Sciatic nerve (tissue), 2 donors: Measurements from ENCODE around the gene LCP2. TPM values are rescaled to one million over a fixed set of nuclear protein-coding genes. Genes with fewer than 3 reads are reported as not detected.
A peak's percentile ranks its signal among the peaks of the same experiment; 100 is the strongest.

Source experiments
- ATAC-seq: fragments of 200-7000 bp; cut with Tn5 transposase; one replicate; pipeline ENCODE4 v1.9.1; 2020; ENCODE audit warnings: mild to moderate bottlenecking, moderate library complexity
- DNase-seq: peaks from one replicate; pipeline ENCODE4 v3.0.0-alpha.2; 2020; ENCODE audit warnings: low spot score
- intact Hi-C: fragments of 100-400 bp; cut with DNase I; formaldehyde crosslinking; loops from one replicate; pipeline ENCODE4 v1.14.2; 2022
- total RNA-seq: library from RNA; stranded (reverse); fragmentation: NEBNext Ultra II Directional; extraction: Animal tissue kit (Norgen Biotek cat#: 25700); gene quantifications from one replicate; pipeline ENCODE4 v1.2.1, GENCODE V29; 2021
- donor health status: DM: no; HTN: no; CAD: no.
- donor health status: DM: no; HTN: no; CAD: no.

Gene LCP2
- total RNA-seq, 1 donor from 2014 or later, result 45.2 TPM

- intact Hi-C loops, result no loop called here
- ATAC-seq, result no peak
- no peak for DNase-seq
These were observed 14.3 kb downstream of the LCP2 start for GRCh38 chr5:170283296-170283695.

DNA sequence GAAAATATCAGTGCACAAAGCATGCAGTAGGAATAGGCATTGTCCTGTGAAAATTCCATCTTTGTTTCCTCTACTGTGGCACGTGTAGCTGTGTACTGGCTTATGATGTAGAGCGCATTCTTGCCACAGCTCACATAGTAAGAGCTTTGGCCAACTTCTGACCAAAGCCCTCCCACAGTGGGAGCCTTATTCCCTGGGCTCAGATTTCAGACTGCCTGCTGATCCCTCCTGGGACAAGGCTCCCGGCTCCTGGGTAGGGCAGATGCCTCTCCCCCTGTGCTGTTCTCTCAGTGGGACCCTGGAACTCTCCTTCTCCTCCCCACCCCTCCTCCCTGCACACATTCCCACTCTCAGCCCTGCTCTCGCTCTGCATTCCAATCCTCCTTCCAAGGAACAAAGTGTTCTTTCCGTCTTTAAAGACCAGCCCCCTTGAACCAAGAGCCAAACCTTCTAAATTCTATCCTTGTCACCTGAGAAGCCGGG lies 17.5 kb downstream of the LCP2 start:
- ATAC-seq, result peak; percentile 93
- intact Hi-C loops, result no loop called here
- no peak for DNase-seq

GRCh38 chr5:170279459-170279817 lies 18.1 kb downstream of the LCP2 start:
- intact Hi-C loops, result no loop called here
- DNase-seq (no peak), ATAC-seq (no peak)

DNA sequence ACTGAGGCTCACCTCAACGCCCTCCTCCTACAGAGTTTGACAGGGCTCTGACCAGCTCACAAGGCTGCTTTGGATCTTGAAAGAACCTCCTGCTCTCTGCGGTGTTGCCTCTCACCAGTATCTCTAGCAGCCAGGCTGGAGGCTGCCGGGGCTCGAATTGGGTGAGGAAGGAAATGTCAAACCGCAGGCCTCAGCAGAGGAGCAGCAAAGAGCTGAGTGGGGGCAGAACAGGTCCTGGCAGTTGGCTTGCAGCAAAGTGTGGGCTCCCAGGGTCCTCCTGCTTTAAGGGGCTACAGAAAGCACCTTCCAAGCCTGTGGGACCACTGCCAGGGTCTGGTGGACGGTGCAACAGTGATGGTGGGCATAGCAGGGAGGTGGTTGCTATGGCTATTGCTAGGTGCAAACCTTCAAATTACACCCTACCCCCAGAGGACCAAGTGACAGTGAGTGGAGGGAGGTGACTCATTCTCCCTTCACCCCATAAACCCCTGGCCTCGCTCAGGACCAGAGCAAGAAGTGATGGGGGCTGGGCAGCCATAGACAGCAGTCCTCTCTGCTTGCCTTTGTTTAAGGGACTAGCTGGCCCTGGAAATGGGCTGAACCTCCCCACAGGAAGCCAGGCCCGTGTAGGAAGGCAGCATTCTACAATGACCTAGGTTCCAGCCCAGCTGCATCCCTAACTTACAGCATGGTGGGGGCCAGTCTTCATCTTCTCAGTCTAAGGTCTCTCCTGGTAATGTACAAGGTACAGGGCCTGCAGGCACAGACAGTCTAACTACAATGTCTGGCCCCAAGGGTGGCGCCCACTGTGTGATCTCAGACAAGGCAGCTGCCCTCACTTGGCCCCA lies 18.7 kb downstream of the LCP2 start:
- intact Hi-C loops, result no loop called here
- ATAC-seq (peak; percentile 41), DNase-seq (no peak)

- ATAC-seq, result no peak
- intact Hi-C loops, result no loop called here
- no peak for DNase-seq
These were observed 19.7 kb downstream of the LCP2 start for GRCh38 chr5:170277867-170278281.

GRCh38 chr5:170276140-170276539 lies 21.4 kb downstream of the LCP2 start:
- DNase-seq (no peak), ATAC-seq (no peak)
- intact Hi-C loops, result no loop called here

- intact Hi-C loops, result no loop called here
- ATAC-seq (no peak), DNase-seq (no peak)
These were observed 22.1 kb downstream of the LCP2 start for GRCh38 chr5:170275376-170275994.

DNA sequence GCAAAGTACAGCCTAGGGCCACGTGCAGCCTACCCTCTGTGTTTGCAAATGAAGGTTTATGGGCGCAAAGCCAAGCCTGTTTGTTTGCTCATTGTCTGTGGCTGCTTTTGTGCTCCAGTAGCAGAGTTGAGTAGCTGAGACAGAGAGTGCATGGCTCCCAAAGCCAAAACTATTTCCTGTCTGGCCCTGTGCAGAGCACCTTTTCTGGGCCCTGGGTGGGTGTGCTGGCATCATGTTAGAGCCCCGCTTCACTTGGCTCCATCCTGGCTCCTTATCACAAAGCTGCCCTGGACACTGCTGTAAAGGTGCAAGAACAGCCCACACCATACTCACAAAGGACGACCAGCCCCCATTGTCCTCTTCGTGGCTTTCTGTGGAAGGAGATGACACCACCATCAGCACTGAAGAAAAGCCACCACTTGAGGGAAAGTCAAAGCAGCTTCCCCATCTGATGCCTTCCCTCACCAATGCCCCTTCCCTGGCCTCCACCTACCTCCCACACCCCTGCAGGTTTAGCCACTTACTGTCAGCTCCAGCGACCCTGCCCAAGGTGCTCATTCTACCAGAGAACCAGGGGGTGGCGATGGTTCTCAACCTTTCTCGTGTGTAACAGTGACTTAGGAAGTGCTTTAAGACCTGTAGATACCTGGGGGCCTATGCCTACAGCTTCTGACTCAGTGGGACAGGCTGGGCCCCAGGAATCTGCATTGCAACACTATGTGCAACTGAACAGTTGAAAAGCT lies 23.4 kb downstream of the LCP2 start:
- ATAC-seq (no peak), DNase-seq (no peak)
- intact Hi-C loops, result no loop called here

- ATAC-seq (no peak), DNase-seq (no peak)
- intact Hi-C loops, result no loop called here
These were observed 27.1 kb downstream of the LCP2 start for GRCh38 chr5:170270293-170271069.

GRCh38 chr5:170269579-170269978 lies 28.0 kb downstream of the LCP2 start:
- no peak for ATAC-seq
- intact Hi-C loops, result no loop called here

DNA sequence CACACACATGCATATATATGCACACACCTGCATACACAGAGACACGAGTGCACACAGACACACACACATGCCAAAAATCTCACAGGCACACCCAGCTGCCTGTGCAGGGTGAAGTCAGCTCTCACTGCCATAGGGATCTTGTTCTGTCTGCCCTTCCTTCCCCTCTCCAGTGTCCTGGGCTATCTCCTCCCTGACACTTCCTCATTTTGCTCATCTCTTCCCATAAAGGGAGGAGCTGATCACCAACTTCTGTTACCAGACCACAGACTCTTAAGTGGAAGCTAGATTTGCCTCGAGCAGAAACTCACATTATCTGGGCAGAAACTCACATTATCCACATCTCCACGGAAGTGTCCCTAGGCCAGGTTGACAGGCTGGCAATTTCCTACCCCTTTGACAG lies 28.7 kb downstream of the LCP2 start:
- ATAC-seq, result peak; percentile 38
- intact Hi-C loops, result no loop called here
- DNase-seq, result no peak

More at GRCh38 chr5:170269579-170269978, 28.0 kb downstream of the LCP2 start:
- DNase-seq, result no peak

DNA sequence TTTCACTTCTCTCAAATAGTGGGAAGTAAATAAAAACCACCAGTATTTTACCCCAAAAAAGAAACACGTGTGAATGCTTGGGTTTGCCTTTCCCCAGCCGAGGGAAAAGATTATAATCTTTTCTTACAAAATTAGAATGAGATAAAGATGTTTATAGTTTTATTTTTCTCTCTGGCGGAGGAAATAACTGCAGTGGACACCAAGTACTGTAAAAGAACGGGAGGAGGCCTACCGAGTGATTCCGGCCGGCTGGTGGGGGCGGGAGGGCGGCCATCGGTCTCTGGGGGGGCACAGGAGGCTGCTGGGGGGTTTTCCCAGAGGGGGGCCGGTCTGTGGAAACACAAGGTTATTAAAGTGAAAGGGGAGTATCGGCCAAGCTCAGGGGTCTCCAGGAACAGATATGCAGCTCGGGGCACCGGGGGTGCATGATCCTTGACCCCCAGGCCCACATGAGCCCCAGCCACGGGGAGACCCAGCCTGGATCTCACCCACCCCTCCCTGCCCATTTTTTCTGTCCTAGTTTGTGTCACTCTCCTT lies 29.4 kb downstream of the LCP2 start:
- DNase-seq (no peak), ATAC-seq (no peak)
- intact Hi-C loops, result no loop called here

GRCh38 chr5:170267431-170268152 lies 30.0 kb downstream of the LCP2 start:
- DNase-seq (peak; percentile 90), ATAC-seq (peak; percentile 81)
- intact Hi-C loops, result no loop called here

GRCh38 chr5:170266570-170267381 lies 30.8 kb downstream of the LCP2 start:
- ATAC-seq (peak; percentile 47), DNase-seq (no peak)
- intact Hi-C loops, result no loop called here

GRCh38 chr5:170265522-170265921 lies 32.1 kb downstream of the LCP2 start:
- intact Hi-C loops, result no loop called here
- DNase-seq (peak; percentile 71), ATAC-seq (peak; percentile 85)

DNA sequence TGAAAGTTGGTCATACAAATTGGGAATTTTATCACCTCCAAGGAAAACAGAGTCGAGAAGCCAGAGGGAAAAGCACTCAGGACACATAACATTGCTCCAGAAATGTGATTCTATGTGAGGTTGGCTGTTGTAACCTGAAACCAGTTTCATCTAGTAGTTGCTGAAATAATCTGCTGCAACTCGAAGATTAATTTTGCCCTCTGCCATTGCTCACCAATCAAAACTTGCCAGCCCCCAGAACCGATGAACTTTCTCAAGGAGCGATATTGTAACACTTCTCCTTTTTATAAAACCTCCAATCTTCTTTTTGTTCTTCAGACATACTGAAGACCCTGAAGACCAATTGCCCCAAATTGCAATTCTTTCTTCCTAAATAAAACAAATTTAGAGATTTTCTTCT lies 33.7 kb downstream of the LCP2 start:
- intact Hi-C loops, result no loop called here
- ATAC-seq, result no peak
- no peak for DNase-seq
